GM12891 (cell line): ENCODE results near the gene ZNFX1.

Experiments used
- POLR2A ChIP-seq: IDR thresholded peaks from 2 replicates; pipeline ENCODE4 v1.6.1; 2011; ENCODE audit warnings: low read depth, low read length, control low read depth
- POLR2AphosphoS5 ChIP-seq: IDR thresholded peaks from 2 replicates; pipeline ENCODE4 v1.6.1; 2011; ENCODE audit warnings: low read depth, low read length, control low read depth
- SPI1 ChIP-seq: IDR thresholded peaks from 2 replicates; pipeline ENCODE4 v1.6.1; 2011; ENCODE audit warnings: low read depth, low read length, control low read depth

DNA sequence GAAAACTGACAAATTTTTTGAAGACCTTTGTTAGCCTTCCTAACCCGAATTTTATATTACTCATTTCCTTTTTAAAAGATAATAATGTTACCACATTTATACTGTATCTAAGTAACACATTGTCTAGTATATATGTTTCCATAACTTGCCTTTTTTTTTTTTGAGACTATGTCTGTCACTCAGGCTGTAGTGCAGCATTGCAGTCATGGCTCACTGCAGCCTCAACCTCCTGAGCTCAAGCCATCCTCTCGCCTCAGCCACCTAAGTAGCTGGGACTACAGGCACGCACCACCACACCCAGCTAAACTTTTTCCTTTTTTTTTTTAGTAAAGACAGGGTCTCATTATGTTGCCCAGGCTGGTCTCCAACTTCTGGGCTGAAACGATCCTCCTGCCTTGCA, 18.6 kb downstream of the ZNFX1 start:
- no peak for TF ChIP-seq SPI1
- no peak for TF ChIP-seq POLR2A
- no peak for TF ChIP-seq POLR2AphosphoS5
